G401 (cell line): ENCODE data around the gene STK39. TPM values are rescaled to one million over a fixed set of nuclear protein-coding genes. Genes with fewer than 3 reads are reported as not detected.

Source experiments
- DNase-seq: peaks from one replicate; pipeline ENCODE4 v3.0.0-alpha.2; 2015; ENCODE audit warnings: low spot score
- in situ Hi-C: cut with HindIII; loops from 2 replicates; pipeline ENCODE4 v1.10.0; 2016; ENCODE audit warnings: low sequenced_read_pairs, mixed read lengths
- total RNA-seq: library from RNA; depleted of rRNA; stranded (reverse); fragments of >200 nt; shearing (Covaris generic); gene quantifications from 2 replicates; pipeline ENCODE4 v1.2.3, GENCODE V29; 2014

STK39 gene
- total RNA-seq, 1 experiment from 2014 or later: not detected

DNA sequence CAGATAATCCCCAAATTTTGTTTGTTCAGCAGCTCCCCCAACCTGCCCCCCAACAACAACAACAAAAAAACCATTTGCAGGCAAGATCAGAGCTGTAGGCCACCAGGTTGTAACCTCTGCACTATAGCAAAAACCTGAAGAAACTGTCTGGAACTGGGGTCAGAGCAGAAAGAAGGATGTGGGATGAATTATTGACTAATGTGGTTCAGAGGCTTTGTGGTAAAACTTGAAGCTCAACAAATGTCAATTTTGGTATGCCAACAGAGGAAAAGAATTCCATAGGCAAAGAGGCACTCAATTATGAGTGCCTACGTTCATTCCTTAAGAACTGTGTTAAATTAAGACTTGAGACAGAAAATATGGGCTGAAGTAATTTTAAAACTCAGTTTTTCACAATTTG lies 255.1 kb downstream of the STK39 start:
- DNase-seq: no peak
- in situ Hi-C loops: no loop called here

DNA sequence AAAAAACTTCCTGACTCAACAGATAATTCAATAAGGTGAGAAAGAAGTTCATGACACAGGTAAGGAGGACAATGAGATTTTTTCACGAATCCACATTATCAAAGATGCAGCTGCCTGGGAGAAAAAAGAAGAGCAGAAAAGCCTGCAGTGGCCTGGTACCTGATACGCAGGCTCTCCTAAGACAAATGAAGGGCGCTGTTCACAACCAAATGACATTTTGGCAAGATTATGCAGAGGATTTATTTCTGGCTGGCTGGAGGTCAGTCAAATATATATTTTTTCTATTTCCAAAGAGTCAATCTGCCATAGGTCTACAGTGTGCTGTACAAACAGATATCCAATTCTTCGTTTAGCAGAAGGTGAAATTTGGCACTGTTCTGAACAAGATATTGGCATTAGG lies 257.3 kb downstream of the STK39 start:
- peak; percentile 78 for DNase-seq
- in situ Hi-C loops: no loop called here

DNA sequence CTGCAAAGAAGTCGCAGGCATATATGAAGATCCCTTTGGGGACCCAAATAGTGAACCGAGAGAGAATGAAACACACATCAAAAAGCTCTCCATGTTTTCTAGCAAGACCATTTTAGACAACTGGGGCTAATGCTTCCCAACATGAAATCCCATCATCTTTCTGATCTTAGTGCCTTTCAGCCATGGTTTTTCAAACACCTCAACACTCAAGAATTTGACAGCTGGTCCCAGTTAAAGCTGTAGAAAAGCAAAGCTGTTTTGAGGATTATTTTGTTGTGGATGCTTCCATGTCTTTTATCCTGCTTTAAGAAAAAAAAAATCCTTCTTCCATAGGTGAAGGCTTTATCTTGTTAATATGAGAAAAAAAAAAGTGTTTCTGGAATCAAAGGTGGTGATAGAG lies 259.1 kb downstream of the STK39 start:
- in situ Hi-C loops: no loop called here
- DNase-seq: no peak

DNA sequence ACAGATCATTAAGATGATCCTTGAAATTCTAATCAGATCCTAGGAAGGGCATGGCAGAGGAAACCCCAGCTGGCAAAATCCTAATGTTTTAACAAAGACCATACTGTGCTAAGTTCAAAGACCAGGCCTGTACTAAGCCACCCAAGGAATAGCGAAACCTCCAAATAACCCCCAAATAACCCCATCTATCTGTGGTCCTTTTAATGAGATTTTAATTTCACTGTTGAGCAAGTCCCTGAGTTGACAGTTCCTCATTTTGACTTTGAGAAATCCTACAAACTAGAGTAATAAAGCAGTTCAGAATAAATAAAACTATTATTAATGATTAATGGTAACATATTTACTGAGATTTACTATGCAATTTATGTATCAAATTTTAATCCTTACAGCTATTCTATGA lies 259.8 kb downstream of the STK39 start:
- DNase-seq: no peak
- in situ Hi-C loops: no loop called here

DNA sequence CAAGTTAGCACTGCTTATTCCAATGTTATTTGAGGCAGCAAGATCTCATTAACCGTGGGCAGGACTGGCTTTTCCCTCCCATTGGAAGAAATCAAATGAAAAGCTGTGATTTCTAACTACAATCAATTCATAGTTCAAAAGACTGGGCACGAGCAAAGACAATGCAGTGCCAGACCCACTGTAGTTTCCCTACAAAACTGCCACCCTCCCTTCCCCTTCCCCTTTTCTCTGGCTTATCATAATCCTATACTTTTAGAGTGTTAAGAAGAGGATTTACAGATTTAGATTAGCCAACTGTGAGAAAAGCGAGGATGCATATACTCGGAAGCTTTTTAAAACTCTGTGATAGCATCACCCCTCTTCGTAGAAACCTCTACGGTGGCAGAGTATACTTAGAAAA lies 260.4 kb downstream of the STK39 start:
- in situ Hi-C loops: no loop called here
- DNase-seq: no peak

DNA sequence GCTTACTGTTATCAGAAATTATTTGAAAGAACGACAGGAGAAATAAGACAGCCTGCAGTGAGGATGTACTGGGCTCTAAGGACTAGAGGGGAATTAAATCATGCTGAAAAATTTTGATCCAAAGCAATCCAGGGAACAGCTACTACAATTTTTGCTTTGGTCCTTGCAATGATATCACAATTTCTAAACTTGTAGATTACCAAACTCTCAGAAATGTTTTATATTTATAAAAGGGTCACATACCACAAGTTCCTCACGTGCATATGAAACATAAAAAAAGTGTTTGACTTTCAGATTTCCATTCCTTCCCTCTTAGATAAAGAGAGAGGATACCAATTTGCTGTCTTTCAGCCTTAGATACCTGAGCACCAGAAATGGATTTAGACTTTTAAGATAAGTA lies 261.2 kb downstream of the STK39 start:
- in situ Hi-C loops: no loop called here
- DNase-seq: no peak

DNA sequence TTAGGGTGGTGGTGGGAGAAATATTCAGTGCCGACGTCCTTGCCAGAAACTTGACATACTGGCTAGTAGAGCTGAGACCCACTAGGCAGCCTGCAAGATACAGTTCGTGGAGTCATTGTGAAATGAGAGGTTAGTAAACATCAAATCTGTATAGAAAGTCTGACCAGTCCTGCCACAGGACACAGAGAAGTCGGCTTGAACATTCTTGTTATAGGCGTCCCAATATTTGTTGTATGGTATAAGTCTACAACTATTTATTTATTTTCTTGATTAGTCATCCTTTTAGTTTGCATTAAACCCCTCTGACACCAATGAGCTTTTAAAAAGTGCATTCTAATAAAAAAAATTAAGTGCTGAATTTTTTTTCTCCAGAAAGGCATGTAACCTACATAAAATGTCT lies 265.4 kb downstream of the STK39 start:
- no peak for DNase-seq
- in situ Hi-C loops: no loop called here

DNA sequence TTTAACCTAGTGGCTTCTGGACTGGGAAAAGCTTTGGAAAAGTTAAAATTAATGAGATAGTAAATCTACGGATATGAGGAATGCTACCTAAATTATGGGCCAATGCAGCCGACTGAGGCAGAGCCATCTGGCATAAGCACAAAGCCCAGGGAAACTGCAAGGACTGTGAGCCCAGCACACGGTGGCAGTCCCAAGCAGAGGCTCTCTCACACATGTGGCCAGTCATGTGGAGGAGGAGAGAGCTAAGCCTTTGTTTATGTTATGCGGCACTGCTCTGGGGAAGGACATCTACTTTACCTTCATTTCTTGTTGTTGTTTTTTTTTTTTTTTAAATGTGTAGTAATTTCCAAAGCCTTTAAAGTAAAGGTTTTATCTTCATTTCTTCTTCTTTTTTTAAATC lies 267.0 kb downstream of the STK39 start:
- DNase-seq: no peak
- in situ Hi-C loops: no loop called here

DNA sequence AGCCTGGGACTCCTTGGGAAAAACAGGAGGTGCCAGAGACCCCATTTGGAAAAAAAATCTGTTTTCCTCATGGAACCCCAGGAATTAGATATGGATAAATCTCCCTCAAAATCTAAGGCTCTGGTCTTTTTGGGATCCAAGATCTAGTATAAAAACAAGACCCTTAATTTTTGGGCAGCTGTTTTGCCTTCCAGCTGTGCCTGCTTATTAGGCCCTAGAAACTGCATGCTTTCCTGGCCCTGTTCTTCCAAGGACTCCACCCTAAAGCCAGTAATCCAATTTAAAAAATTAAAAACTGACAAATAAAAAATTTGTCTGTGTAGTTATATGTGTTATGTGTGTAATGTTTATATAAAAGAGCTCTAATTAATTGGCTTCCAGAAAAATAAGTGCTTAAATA lies 274.6 kb downstream of the STK39 start:
- in situ Hi-C loops: no loop called here

DNA sequence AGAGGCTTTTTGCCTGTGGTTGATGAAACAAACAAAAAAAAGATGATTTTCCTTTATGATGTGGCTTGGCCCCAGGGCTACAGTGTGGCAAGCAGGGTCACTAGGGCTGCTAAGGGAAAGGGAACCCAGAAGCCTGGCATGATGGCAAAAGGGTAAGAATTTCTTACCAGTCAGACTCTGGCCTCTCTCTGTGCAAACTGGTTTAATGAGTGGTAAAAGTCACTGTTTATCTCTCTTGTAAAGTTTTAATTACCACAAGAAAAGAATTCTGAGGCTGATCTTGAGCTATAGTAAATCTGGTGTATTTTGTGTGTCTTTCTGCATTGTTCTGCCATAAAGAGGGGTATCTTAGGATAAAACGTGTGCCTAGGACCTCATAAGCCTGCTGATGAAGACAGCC lies 275.4 kb downstream of the STK39 start:
- no peak for DNase-seq
- in situ Hi-C loops: no loop called here

More for the DNA sequence above, 274.6 kb downstream of the STK39 start:
- no peak for DNase-seq

DNA sequence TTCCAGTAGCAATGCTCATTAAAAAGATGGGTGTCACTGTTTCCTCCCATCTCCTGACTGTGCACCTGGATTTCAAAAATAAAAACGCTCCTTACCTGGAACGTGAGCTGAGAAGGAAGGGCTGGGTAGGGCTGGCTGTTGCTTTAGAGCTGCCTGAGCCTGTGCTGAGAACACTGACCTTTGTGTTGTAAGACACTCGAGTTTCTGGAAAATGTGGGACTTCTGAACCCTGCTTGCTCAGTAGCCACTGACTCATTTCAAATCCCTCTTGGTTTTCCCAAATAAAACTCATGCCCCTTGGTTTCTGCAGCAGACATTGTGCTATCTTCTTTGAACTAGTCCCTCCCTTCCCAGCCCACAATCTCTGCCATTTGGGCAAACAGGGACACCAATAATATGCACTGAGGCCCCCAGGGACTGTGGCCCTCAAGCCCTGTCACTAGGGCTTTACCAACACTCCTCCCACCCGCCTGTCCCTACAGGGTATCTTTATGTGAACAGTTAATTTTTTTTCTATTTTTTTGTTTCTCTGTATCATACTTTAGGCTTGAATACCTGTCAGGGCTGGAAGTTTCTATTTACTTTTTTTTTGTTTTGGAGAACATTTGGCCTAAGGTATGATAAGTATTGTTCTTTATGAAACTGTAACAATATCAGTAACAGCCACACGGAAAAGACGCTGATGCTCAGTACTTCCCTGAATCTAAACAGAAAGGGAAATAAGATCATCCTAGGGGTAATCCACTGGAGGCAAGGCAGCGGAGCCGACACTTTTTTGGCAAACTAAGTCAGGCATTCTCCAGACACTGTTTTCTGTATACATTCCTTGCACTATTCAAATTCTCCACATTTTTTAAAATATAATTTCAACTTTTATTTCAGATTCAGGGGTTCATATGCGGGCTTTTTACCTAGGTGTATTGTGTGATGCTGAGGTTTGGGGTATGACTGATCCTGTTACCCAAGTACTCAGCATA lies 280.2 kb downstream of the STK39 start:
- in situ Hi-C loops: no loop called here

DNA sequence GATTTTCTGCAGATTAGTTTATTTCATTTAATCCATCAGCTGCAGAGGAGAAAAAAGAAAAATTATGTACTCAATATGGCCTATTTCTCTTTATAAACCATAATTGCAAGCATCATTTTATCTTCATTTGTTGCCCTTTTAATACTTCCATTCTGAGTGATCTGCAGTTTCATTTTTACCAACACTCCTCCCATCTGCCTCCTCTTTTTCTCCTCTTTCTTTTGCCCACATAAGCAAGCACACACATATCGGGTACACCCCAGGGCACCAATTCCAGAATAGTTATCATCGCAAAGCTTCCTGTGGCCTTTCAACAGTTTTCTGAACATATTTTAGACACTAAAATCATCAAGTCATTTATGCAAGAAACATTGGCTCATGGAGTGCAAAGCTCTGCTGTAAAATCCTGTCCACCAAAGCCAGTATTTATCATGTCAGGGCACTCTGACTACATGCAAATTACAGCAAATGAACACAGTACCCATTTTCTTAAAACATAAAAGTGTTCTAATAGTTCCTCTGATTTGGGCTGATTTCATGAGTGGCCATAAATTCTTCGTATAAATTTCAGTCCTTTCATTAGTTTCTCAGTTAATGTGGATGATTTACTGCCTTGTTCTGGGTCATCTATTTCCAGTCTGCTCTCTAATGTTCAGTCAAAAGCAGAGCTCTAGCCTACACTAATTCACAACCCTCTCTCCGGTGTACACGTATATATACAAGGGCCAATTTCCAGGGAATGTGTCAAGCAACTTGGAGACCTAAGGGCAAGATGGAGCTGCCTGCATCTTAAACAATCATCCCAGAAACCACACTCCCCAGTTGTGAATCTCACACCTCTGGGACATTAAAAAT lies 281.3 kb downstream of the STK39 start:
- DNase-seq: no peak
- in situ Hi-C loops: no loop called here

More for the DNA sequence above, 280.2 kb downstream of the STK39 start:
- DNase-seq: no peak

DNA sequence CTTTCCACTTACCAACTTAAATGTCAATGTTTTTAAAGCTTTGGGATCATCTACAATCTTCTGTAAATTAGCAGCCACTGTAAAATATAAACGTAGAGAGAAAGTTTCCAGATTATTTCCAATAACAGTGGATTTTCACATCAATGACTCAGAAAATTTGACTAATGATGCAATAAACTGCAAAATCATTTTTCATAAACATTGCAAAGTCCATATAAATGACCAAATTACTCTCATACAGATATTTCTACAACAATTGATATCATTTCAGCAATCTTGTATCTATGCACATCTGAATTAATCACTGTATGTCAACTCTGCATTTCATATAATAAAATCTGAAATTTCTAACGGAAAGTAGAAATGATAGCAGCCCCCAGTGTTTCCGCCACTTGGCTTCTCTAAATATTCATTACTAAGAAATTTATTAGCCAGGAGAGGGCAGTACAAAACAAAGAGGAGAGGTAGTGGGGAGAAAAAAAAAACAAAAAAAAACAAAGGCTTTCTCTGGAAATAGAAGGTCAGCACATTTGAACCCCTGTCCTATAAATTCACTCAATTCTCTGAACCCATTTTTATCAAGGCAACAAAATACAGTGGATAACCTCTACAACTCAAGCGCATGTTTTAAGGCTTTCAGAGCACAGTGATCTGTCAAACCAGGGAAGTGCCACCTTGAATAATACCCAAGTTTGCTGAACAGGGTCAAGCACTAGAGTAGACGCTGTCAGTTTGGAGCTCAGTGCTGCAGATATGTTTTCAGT lies 282.6 kb downstream of the STK39 start:
- peak; percentile 12 for DNase-seq
- in situ Hi-C loops: no loop called here

DNA sequence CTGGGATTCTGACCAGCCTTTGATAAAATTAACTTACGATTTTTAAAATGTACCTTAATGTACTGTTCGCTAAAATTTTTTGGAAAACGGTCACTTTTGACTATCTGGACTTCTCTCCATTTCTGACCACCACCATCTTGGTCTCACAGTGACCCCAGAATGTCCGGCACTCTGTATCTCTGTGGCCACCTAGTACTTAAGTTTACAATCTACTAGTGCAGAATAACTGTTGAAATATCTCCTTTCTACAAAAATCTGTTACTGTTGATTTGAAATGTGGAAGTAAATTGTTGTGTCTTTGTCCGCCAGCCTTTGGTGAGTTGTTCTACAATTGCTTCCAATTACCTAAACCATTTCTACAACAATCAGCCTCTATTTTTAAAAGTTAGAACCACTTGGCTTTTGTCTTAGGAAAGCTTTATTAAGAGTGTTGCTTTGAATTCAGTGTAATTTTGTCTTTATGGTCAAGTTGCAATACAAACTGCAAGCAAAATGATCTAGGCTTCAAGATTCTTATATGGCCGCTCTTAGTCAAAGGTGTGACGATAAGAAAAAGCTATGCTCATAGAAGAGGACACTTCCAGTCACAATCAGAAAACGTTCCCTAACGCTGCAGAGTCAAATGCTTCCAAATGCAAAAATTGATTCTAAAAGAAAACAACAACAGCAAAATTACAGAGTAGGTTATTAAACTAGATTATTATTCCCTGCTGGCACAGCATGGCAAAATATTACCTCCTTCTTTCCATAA lies 283.3 kb downstream of the STK39 start:
- DNase-seq: no peak
- in situ Hi-C loops: no loop called here

DNA sequence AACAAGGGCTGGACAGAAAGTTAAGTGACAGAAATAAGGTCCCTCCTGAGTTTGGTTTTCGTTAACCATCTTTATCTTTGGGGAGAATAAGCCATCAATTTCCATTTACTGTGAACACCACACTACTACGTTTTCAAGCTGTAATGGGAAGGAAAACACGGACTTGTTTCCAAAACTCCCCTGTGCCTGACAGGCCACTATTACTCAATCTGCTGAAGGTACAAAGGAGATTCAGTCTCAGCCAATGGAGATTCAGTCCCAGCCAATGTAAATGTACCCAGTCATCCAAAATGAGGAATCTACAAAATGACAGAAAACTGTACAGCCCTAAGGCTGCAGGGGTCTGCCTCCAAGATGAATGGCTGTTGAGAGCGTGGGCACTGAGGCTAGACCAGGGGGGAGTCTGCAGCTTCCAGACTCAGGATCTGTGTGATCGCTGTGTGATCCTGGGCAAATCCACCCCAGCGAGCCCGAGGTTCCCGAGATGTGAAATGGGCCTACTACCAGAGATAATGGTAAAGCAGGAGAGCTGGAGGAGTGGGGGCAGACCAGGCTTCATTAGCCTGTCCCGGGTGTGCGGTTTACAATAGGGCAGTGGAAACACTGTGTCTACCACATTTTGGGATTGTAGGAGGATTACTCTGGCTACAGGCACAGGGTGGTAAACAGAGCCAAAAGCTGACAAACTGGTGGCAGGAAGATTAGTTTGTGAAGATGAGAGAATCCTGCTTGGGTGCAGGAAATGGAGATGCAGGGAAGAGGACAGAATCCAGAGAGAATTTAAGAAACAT lies 284.8 kb downstream of the STK39 start:
- in situ Hi-C loops: no loop called here
- DNase-seq: no peak

DNA sequence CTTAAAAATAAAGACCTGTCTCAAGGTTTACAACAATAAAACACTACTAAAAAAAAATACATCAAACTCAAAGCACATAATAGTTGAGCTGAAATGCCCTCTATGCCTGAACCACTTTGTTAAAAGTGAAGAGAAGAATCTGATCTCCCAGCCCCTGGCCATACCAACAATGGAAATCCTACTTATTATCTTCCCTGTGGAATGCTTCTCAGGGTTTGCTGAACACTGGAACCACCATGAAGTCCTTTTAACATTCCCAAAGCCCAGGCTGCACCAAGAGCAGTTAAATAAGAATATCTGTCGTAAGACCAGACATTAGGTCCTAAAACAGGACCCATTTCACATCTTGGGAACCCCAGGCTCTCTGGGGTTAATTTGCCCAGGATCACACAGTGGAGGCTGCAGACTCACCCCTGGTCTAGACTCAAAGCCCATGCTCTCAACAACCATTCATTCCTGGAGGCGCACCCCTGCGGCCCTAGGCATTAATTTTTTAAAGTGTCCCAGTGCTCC lies 285.8 kb downstream of the STK39 start:
- in situ Hi-C loops: no loop called here
- no peak for DNase-seq

DNA sequence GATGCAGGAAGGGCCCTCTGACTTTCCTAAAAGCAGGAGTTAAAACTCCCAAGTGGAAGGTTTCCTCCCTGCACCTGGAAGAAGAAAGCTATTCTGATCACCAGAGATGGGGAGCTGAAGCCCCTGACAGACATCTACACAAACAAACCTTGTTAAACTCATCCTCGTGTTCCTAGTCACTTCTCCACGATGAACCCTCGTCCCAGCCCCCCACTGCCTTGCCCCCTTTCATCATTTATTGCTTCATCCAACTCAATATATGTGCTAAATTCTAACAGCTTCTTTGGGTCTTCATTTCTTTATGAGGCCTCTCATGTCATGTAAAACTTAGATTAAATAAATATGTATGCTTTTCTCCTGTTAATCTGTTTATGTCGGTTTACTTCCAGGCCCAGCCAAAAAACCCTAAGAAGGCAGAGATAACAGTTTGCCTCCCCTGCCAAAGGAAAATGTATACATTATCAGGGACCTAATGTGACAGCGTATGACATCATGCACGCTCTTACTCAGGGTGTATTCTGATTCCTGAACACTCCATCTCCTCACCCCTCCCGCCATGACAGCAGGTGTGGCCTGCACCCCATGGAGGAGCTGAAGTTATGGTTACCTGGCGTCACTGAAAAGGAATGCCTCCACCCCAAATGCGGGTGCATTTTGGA lies 287.2 kb downstream of the STK39 start:
- in situ Hi-C loops: no loop called here
- DNase-seq: no peak
